NT2/D1 (cell line): ENCODE measurements around the gene SRA1.
"Not testable (repeated sequence)": the region's sequence is repeated elsewhere in the genome, so short reads cannot be mapped to it uniquely, and the experiment has no call there.

ENCODE experiments used
- DNase-seq: peaks from one replicate; pipeline ENCODE4 v3.0.0-alpha.2; 2011; ENCODE audit warnings: low read depth, low spot score
- H3K27me3 ChIP-seq: 2 replicates; pipeline ENCODE4 v1.6.0; 2011; ENCODE audit warnings: mild to moderate bottlenecking; ENCODE audit not compliant: insufficient read length, insufficient read depth
- H3K36me3 ChIP-seq: 2 replicates; pipeline ENCODE4 v1.6.1; 2011; ENCODE audit warnings: mild to moderate bottlenecking, low read length, mixed read lengths; ENCODE audit not compliant: insufficient read depth, insufficient read length
- H3K4me1 ChIP-seq: 2 replicates; pipeline ENCODE4 v1.5.1; 2011; ENCODE audit not compliant: insufficient read depth, insufficient read length
- H3K4me3 ChIP-seq: 2 replicates; pipeline ENCODE4 v1.5.1; 2011; ENCODE audit warnings: low read depth; ENCODE audit not compliant: insufficient read length
- H3K9ac ChIP-seq: 2 replicates; pipeline ENCODE4 v1.6.0; 2011; ENCODE audit warnings: low read depth; ENCODE audit not compliant: insufficient read length
- H3K9me3 ChIP-seq: 2 replicates; pipeline ENCODE4 v1.5.1; 2011; ENCODE audit warnings: mild to moderate bottlenecking, low read length; ENCODE audit not compliant: insufficient read depth
- SUZ12 ChIP-seq: IDR thresholded peaks from 2 replicates; pipeline ENCODE4 v1.6.1; 2011; ENCODE audit not compliant: insufficient read length, insufficient read depth; ENCODE audit errors: extremely low read depth
- YY1 ChIP-seq: IDR thresholded peaks from 2 replicates; pipeline ENCODE4 v1.6.1; 2011; ENCODE audit not compliant: insufficient read length, insufficient read depth
- ZNF274 ChIP-seq: IDR thresholded peaks from 2 replicates; pipeline ENCODE4 v1.6.1; 2011; ENCODE audit warnings: mild to moderate bottlenecking, low read depth, low read length

Gene SRA1

DNA sequence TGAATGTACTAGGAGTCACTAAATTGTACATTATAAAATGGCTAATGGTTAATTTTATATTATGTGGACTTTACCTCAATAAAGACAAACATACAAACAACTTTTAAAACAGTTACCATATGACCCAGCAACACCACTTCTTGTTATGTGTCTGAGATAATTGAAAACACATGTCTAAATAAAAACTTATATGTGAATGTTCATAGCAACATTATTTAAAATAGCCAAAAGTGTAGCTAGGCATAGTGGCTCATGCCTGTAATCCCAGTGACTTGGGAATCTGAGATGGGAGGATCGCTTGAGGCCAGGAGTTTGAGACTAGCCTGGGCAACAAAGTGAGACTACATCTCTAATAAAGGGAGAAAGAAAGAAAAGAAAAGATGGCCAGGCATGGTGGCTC is 30.2 kb upstream of the SRA1 start:
- no peak for TF ChIP-seq YY1
- Histone ChIP-seq H3K36me3 (peaks cover 18% of the 10 kb centered on the region), H3K9me3 (0 out of 2 replicates have a peak, but pooled peaks cover 6% of the 10 kb centered on the region), H3K27me3 (no peaks in the 10 kb centered on the region), H3K4me3 (no peak overlapping the region), H3K4me1 (no peaks in the 10 kb centered on the region), H3K9ac (no peak overlapping the region)
- DNase-seq, result no peak

DNA sequence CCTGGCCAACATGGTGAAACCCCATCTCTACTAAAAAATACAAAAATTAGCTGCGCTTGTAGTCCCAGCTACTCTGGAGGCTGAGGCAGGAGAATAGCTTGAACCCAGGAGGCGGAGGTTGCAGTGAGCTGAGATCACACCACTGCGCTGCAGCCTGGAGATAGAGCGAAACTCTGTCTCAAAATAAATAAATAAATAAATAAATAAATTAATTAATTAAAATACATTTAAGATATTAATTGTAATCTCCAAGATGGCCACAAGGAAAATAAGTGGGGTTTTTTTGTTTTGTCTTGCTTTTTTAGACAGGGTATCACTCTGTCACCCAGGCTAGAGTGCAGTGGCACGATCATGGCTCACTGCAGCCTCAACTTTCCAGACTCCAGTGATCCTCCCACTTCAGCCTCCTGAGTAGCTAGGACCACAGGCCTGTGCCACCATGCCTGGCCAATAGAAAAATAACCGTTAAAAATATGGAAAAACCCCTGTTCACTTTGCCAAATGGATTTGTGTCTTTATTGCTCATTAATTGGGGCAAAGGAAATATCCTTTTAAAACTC is 22.0 kb upstream of the SRA1 start:
- not testable (repeated sequence) for H3K9ac ChIP-seq, H3K4me3 ChIP-seq, H3K9me3 ChIP-seq, H3K36me3 ChIP-seq, H3K27me3 ChIP-seq, DNase-seq, H3K4me1 ChIP-seq

DNA sequence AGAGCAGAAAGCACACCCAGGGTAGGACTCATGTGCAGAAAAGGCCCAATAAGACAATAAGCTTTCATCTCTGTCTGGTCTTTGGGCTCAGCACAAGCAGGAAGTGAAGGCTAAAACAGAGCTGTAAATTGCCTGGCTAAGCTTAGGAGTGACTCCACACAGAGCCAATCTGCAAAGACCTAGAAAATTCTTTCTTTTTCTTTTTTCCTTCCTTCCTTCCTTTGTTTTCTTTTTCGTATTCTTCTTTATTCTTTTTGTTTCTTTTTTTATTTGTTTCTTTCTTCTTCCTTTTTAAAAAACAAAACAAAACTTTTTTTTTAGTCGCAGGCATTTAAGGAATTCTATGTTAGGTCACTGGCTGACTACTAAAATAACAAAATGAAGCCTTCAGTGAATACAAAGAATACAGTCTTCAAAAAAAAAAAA is 19.5 kb upstream of the SRA1 start:
- no peak overlapping the region for H3K9ac ChIP-seq
- no peak for DNase-seq
- H3K4me1 ChIP-seq, result peaks cover 2% of the 10 kb centered on the region
- no peak overlapping the region for H3K4me3 ChIP-seq
- no peaks in the 10 kb centered on the region for H3K27me3 ChIP-seq
- H3K9me3 ChIP-seq, result no peaks in the 10 kb centered on the region
- TF ChIP-seq YY1, result no peak
- no peak for TF ChIP-seq ZNF274
- TF ChIP-seq SUZ12, result no peak
- H3K36me3 ChIP-seq, result no peaks in the 10 kb centered on the region

DNA sequence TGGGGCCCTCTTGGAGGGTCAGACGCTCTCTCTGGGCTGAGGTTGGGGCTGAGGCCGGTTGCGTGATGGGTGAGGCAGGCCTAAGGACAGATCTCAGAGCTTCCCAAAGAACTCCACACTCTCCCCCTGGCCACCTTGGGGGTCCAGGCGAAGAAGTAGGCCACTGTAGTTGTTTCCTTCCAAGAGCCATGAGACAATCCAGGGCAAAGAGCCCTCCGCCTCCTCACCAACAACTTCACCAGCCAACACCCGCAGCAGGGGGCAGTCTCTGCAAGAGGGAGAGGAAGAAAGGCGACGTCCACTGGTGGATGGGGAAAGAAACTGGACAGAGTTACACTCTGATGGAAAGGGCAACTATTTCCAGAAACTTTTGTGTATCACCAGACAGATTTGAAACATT is 18.0 kb upstream of the SRA1 start:
- H3K9ac ChIP-seq, result no peak overlapping the region
- H3K36me3 ChIP-seq, result peaks cover 3% of the 10 kb centered on the region
- TF ChIP-seq YY1 (no peak), ZNF274 (no peak)
- no peaks in the 10 kb centered on the region for H3K9me3 ChIP-seq
- DNase-seq, result no peak
- H3K4me1 ChIP-seq, result peaks cover 2% of the 10 kb centered on the region
- H3K27me3 ChIP-seq, result no peaks in the 10 kb centered on the region
- no peak overlapping the region for H3K4me3 ChIP-seq

DNA sequence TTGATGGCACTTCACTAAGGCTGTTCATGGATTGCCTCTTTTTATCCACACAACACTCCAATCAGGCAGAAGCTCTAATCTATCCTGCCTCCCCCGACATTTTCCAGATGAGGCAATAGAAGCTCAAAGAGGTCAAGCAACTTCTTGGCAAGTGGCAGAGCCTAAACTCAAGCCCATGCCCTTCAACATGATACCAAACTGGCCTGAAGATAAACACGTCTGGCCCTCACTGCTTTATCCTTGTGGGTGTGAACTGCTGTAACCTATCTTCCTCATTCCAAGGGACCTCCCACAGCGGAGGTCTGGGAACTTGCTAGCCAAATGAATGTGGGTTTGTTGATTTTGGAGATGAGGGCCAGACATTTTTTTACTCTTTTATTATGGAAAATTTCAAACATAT is 16.9 kb upstream of the SRA1 start:
- Histone ChIP-seq H3K27me3 (no peaks in the 10 kb centered on the region), H3K36me3 (peaks cover 8% of the 10 kb centered on the region), H3K9ac (no peak overlapping the region), H3K4me1 (peaks cover 2% of the 10 kb centered on the region), H3K4me3 (no peak overlapping the region), H3K9me3 (no peaks in the 10 kb centered on the region)
- no peak for DNase-seq
- TF ChIP-seq YY1 (no peak), SUZ12 (no peak), ZNF274 (no peak)

DNA sequence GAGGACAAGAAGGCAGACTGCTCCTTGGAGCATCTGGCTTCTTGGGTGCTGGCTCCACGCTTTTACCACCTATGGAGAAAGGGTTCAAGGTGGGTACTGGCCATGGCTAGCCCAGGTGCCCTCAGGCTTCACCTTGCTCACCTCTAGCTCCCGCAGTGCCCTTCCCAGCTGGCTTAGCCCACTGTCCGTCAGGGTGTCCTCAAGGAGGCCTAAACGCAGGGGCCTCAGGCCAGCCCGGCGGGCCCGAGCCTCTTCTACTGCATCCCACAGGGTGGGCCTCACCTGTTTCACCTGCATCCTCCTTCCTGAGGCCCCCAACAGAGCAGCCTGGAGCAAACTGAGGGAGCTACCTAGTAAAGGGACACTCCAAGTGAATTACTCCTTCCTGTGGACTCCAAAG is 16.4 kb upstream of the SRA1 start:
- H3K4me1 ChIP-seq, result peaks cover 3% of the 10 kb centered on the region
- H3K36me3 ChIP-seq, result peaks cover 8% of the 10 kb centered on the region
- no peak overlapping the region for H3K4me3 ChIP-seq
- no peaks in the 10 kb centered on the region for H3K9me3 ChIP-seq
- no peak for DNase-seq
- no peaks in the 10 kb centered on the region for H3K27me3 ChIP-seq
- no peak overlapping the region for H3K9ac ChIP-seq
- TF ChIP-seq YY1 (no peak), SUZ12 (no peak), ZNF274 (no peak)

DNA sequence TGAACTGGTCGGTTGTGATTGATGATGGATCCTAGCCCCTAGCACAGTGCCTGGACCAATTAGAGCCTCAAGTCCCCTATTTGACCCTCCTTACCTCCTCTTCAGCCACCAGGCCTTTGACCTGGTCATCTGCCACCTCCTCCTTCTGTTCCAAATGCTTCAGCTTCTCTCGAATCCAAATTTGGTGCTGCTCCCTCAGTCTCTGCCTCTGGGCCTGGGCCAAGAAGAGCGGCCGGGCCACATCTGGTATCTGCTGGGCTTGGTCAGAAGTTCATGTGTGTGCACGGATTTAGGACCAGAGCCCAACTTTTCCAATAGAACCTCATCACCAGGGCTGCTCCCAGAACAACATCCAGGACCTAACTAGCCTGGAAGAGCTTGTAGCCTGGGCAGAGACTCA is 13.8 kb upstream of the SRA1 start:
- H3K27me3 ChIP-seq, result no peaks in the 10 kb centered on the region
- H3K4me3 ChIP-seq, result no peak overlapping the region
- DNase-seq, result no peak
- peaks cover 10% of the 10 kb centered on the region for H3K4me1 ChIP-seq
- H3K9me3 ChIP-seq, result no peaks in the 10 kb centered on the region
- no peak overlapping the region for H3K9ac ChIP-seq
- no peak for TF ChIP-seq ZNF274
- peaks cover 32% of the 10 kb centered on the region for H3K36me3 ChIP-seq

DNA sequence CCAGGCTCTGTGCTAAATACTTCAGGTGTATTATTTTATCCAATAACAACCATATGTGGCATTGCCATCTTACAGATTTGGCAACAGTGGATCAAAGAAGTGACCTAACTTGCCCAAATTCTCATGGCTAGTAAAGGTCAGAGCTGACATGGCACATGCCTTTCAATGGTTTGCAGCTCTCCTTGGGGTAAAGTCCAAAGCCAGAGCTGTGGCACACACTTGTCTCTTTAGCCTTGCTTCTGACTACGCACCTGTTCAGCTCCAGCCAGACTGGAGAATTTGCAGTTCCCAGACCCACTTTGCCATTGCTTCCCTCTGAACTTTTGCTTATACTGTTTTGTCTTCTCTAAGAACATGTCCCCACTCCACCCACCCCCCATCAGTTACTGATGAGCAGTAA is 13.2 kb upstream of the SRA1 start:
- DNase-seq, result no peak
- peaks cover 36% of the 10 kb centered on the region for H3K36me3 ChIP-seq
- TF ChIP-seq ZNF274 (no peak), SUZ12 (no peak), YY1 (no peak)

More for the DNA sequence above, 13.2 kb upstream of the SRA1 start:
- H3K4me1 ChIP-seq, result peaks cover 11% of the 10 kb centered on the region
- H3K27me3 ChIP-seq, result no peaks in the 10 kb centered on the region
- no peak overlapping the region for H3K4me3 ChIP-seq
- H3K9me3 ChIP-seq, result no peaks in the 10 kb centered on the region
- H3K9ac ChIP-seq, result no peak overlapping the region
